HG03103 (cell line): ENCODE results near the gene TLK2.
"Not testable (repeated sequence)": the region's sequence is repeated elsewhere in the genome, so short reads cannot be mapped to it uniquely, and the experiment has no call there.

Source experiments
- ATAC-seq: cut with Tn5 transposase; IDR thresholded peaks from one replicate; pipeline ENCODE4 v1.9.1; 2021; ENCODE audit warnings: low read depth; ENCODE audit not compliant: unreplicated experiment

TLK2 gene

DNA sequence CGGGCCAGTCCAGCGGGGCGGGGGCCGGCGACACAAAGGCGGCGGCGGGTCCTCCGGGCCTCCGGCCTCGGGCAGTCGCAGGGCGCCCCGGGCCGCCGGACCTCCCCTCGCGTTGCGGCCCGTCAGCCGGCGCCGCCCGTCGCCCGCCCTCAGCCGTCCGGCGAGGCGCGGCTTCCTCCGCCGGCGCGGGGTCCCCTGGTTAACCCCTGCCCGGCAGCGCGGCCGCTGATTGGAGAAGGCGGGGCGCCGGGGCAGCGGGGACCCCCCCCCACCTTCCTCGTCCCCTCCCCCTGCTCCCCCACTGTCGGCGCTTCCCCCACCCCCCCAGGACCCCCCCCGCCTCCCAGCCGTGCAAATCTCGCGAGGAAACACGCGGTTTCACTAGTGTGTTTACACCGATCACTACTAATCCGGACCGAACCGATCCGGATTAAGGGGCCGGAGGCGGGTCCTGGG is at the start of gene TLK2:
TLK2 (plus strand) TSS at position 402 of the 456 bp plus-strand sequence. CDS start 2,301 bp downstream, outside the sequence.
- ATAC-seq: peak; percentile 63

DNA sequence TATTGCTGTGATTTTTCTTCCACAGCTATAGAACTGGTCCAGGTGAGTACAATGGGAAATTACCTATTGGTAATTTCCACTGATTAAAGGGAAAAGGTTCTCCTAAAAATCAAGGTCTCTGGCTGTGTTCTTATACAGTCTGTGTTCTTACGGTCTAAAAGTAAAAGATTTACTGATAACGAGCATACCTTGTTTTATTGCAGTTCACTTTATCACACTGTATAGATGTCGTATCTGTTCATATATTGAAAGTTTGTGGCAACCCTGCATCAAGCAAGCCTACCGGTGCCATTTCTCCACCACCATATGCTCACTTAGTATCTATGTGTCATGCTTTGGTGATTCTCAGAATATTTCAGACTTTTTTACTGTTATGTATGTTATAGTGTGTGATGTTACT is 43.4 kb upstream of the TLK2 start:
- ATAC-seq: not testable (repeated sequence)

DNA sequence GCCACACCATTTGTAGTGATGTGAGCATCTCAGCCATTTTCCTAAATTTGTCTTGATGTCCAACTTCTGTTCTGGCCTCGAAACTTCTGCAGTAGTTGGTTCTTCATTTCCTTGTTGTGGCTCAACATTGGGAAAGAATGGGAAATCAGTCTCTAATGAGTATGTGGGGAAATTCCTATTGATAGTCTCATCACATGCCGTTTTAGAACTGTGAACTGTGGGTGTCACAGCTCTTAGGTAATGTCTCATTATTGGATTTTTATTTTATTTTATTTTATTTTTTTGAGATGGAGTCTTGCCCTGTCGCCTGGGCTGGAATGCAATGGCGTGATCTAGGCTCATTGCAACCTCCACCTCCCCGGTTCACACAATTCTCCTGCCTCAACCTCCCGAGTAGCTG is 37.4 kb upstream of the TLK2 start:
- not testable (repeated sequence) for ATAC-seq

DNA sequence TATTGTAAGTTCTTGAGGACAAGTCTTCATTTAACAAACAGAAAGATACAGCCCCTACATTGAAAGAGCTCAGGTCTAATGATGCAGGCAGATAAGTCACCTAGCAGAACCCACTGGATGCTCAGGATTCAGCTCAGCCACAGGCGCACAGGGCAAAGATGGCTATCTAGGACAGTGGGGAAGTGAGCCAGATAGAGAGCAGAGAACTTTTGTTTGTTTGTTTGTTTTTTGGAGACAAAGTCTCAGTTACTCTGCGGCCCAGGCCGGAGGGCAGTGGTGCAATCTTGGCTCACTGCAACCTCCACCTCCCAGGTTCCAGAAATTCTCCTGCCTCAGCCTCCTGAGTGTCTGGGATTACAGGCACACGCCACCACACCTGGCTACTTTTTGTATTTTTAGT is 34.6 kb upstream of the TLK2 start:
- no peak for ATAC-seq

- ATAC-seq: not testable (repeated sequence)
These were observed 32.8 kb upstream of the TLK2 start for GRCh38 chr17:62445791-62446190.

GRCh38 chr17:62452195-62452594 is 26.4 kb upstream of the TLK2 start:
- not testable (repeated sequence) for ATAC-seq

- ATAC-seq: not testable (repeated sequence)
These were observed 25.6 kb upstream of the TLK2 start for GRCh38 chr17:62453041-62453440.

- ATAC-seq: peak; percentile 30
These were observed 25.0 kb upstream of the TLK2 start for GRCh38 chr17:62453656-62454055.

DNA sequence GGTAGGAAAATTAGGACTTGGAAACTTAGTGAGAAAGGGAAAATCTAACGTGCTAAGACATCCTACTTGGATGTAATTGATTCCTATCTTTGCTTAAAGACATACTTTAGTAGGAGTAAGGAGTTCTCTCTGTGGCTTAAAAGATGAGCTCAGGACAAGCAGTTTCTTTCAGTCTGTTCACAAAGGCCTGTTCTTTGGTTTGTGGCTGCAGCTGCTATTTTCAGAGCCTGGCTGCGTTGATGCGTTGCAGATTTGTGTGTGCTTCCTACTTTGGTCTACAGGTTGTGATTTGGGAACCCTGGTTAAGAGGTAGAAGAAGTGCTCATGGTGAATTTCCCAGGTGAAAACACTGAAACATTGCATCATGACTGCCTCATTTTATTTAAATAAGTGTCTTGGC is 24.5 kb upstream of the TLK2 start:
- ATAC-seq: peak; percentile 57

- ATAC-seq: no peak
These were observed 22.6 kb upstream of the TLK2 start for GRCh38 chr17:62456016-62456415.

DNA sequence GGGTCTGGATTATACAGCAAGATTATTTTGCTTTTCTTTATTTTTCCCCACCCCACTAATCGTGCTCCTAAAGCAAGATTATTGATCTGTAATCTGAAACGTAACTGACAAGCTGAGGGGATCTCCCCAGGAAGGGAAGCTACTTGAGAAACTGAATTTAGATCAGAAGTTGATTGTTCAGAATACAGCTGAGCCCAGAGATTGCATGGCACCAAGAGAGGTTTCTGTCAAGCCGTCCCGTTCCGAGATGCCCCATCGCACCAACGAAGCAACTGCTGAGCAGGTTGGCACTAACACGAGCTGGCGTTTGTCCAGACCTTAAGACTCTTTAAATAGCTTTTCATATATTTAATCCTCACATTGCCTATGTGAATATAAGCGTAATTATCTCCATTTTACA is 20.1 kb upstream of the TLK2 start:
- ATAC-seq: not testable (repeated sequence)

DNA sequence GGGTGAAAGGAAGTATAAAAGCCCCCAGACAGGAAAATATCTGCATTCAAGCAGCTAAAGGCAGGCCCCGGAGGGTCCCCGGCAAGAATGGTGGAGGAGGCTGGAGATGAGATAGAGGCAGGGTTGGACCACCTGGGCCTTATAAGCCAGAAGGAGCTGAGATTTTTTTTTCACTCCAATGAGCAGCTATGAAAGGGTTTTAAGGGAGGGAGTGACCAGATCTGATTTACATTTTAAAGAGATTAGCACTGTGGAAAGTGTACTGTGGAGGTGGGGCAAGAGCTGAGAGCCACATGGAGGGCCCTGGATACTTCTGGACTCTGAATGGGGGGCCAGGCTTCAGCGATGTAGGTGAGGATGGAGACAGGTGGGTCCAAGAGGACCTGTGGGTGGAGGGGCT is 14.2 kb upstream of the TLK2 start:
- ATAC-seq: not testable (repeated sequence)

DNA sequence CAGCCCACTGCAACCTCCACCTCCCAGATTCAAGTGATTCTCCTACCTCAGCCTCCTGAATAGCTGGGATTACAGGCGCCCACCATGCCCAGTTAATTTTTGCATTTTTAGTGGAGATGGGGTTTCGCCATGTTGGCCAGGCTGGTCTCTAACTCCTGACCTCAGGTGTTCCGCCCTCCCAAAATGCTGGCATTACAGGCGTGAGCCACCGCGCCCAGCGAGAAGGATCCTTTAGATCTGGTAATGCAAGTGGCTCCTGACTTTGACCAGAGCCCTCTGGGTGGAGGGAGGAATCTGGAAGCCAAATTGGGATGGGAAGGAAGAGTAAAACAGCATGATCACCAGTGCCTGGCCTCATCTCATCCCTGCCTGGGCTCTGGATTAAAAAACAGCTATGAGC is 13.4 kb upstream of the TLK2 start:
- ATAC-seq: not testable (repeated sequence)

DNA sequence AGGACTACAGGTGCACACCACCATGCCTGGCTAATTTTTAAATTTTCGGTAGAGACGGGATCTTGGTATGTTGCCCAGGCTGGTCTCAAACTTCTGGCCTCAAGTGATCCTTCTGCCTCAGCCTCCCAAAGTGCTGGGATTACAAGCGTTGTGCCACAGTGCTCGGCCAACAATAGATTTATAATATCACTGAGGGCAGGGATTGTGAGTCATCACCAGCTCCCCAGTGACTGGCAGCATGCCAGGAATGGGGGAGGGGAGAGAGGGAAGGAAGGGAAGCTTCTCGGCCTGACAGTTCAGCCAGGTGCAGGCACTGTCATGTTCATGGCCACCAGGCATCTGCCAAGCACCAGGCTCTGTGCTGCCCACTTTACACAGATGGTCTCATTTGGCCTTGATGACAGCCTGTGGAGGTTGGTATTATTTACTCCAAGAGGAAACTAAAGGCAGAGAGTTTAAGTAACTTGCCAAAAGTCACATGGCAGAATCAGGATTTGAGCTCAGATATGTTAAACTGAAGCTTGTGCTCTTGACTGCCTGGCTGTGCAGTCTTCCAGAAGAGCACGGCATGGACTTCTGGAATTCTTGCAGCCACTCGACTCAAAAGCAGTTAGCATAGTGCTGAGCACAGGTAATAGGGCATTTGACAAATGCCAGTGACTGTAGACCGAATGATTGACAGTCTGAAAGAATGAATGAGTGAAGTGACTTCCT is 7.8 kb upstream of the TLK2 start:
- ATAC-seq: not testable (repeated sequence)

DNA sequence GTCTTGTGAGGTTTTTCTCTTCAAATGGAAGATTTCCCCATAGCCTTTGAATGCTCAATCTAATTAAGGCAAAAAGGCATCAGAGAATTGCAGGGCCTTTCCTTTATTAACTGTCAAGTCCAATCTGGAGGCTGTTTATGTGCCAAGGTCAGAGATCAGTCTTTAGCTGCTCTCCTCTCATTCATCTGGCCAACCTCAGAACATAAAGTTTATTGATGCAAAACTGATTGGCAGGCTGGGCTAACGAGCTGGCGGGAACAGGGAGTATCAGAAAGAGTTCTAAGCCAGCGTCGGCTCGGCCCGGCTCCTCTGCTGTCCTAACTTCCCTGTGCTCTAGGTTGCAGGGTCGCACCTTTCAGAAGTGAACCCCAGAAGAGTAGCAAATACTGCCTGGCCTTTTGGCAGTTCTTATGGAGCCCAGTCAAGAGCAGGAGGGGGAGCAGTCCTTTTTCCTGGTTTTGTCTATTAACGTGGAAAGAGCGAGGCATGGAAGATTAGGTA is 7.2 kb upstream of the TLK2 start:
- not testable (repeated sequence) for ATAC-seq

- ATAC-seq: not testable (repeated sequence)
These were observed 5.3 kb upstream of the TLK2 start for GRCh38 chr17:62473030-62473982.

DNA sequence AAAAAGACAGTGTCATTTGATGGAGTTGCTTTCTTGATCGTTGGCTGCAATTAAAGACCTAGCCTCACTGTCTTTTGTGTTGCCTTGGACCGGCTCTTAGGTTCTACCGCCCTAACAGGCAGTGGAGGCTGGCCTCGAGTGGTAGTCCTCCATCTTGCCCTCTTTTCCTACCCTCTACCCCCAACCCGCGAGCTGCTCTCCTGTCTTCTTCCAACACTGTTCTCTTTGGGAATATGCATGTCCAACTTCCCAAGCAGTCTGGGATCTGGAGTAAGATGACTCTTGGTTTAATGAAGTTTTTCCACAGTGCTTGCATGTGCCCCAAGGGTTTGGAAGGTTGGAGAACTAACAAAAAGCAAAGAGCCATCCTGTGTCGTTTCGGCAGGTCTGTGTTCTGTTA is 1.5 kb upstream of the TLK2 start:
- ATAC-seq: not testable (repeated sequence)

DNA sequence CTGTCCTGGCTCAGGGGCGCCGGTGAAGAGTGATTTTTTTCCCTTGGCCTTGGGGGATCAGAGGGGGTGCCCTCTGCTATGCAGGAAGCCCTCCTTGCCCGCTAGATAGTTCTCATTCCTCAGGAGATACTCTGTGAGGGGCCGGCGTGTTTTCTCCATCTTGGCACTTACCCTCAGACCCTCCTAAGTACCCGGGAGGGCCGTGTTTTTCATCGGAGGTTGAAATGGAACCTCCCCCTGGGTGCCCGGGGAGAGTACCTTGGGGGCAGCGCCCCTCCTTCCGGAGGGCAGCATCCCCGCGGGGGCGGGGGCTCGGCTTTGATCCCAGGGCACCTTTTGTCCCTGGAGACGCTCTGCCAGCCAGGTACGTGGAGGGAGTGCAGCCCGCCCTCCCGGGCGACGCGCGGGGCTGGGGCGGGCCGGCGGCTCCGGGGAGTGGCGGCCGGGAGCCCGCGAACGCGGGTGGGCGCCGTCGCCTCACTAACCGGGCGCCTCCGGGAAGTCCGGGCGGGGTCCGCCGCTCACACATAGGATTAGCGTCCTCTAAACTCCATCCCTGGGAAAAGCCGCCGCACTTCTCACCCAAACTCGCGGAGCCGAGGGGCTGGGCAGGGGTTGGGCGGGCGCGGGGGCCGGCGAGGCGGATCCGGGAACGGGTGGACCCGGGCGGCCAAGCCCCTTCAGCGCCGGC is 762 bp upstream of the TLK2 start:
- ATAC-seq: peak; percentile 18

DNA sequence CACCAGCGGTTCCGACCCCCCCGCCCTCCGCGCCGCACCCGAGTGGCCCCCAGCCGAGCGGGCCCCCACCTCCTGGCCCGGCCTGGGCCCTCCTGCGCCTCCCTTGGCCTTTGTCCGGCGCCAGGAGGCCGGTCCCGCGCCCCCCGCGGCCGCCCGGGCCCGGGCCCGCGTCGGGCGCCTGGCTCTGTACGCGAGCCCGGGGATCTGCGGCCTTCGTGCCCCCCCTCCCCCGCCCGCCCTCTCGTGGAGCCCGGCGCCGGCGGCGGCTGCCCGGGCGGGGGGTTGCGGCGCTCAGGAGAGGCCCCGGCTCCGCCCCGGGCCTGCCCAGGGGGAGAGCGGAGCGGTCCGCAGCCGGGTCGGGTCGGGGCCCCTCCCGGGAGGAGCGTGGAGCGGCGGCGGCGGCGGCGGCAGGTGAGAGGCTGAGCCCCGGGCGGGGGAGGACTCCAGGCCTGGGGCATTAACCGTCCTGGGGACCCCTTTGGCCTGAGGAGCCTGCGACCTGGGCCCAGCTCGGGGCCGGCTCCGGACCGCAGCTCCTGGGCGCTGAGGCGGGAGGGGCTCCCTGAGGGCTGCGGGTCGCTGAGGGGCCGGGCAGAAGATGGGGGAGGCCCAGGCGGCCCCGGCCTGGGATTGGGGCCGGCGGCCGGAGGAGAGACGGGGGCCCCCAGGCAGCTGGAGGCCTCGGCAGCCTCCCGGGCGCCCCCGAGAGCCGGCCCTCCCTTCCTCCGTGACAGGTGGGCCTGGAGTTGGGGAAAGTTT is 434 bp downstream of the TLK2 start:
- ATAC-seq: peak; percentile 32
